Measurements from ENCODE around the gene CST7. TPM values are rescaled to one million over a fixed set of nuclear protein-coding genes. Genes with fewer than 3 reads are reported as not detected.

Gene CST7
- total and polyA plus RNA-seq, 2 donors (not counting 3 experiments of a cell fraction or from before 2014, with no cell fraction given) = not detected

DNA sequence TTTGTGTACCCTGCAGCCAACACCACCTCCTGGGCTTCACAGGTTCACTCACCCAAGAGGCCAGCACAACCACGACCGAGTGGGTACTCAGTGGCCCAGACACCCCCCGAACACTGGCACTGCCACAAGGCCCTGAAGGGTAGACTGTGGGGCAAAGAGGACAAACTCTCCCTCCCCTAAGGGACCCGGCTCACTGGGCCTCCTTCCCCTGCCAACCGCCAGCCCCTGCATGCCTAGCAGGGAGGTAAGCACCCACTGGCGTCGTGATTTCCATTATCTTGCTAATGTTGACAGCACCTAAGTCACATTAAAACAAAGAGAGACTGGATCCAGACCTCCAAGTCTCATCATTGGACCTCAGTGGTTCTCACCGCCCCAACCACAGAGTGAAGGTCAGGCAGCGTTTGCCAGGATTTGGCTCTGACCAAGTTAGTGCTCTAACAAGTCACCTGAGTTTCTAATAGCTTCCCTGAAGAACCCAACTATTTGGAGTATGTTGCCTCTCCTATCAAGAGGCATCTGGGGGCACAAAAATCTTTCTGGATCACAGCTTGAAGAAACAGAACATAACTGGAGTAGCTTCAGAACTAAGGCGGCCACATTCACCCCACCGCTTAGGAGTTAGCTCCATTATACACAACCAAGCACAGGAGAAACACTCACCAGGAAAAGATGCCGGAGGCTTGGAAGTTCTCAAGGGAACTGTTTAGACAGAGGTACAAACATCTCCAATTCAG is 57.5 kb downstream of the CST7 start:
- dilution Hi-C loops (cut with MboI; ENCODE audit: extremely low pct_ligation_motif_present, low sequenced_read_pairs) = no loop called here
- ChIA-PET POLR2A (no interaction called here), CTCF (no interaction called here)
- H3K4me1 ChIP-seq (ENCODE audit: control insufficient read depth, extremely low read depth, insufficient read depth, low read length) = no peaks in the 10 kb centered on the region
- H3K27me3 ChIP-seq (ENCODE audit: control insufficient read depth in 2 of 2, insufficient read depth in 2 of 2, low read length in 2 of 2) = peaks cover 0 to 1% of the 10 kb centered on the region in 2 experiments
- no peaks in the 10 kb centered on the region for H4K20me1 ChIP-seq (replicated peaks; ENCODE audit: control insufficient read depth, extremely low read depth, insufficient read depth, low read length)
- H3K27ac ChIP-seq (ENCODE audit: insufficient read depth, low read depth, low read length) = no peak overlapping the region
- no peak for FAIRE-seq
- no peaks in the 10 kb centered on the region for H3K9me1 ChIP-seq (replicated peaks; ENCODE audit: control insufficient read depth, extremely low read depth, insufficient read depth, low read length)
- DNase-seq (ENCODE audit: low read depth, low spot score) = no peak
- no peak overlapping the region for H3K4me2 ChIP-seq (ENCODE audit: insufficient read depth, low read length)
- no peaks in the 10 kb centered on the region for H3K79me2 ChIP-seq (ENCODE audit: control insufficient read depth, insufficient read depth, low read length)
- no peak overlapping the region for H3K9ac ChIP-seq (replicated peaks; ENCODE audit: extremely low read depth, insufficient read depth, low read length)
- no peaks in the 10 kb centered on the region for H3K36me3 ChIP-seq (ENCODE audit: control insufficient read depth in 2 of 2, extremely low read depth in 1 of 2, insufficient read depth in 2 of 2, low read length in 2 of 2)
- no peak overlapping the region for H3K4me3 ChIP-seq (replicated peaks in 1 of 3; ENCODE audit: insufficient read depth in 1 of 3, low read depth in 1 of 3, low read length in 3 of 3)
- no peak overlapping the region for H2AFZ ChIP-seq (ENCODE audit: low read depth, low read length)
- no peaks in the 10 kb centered on the region for H3K9me3 ChIP-seq (replicated peaks; ENCODE audit: control insufficient read depth, insufficient read depth, low read length)
- TF ChIP-seq, protein P1, sequence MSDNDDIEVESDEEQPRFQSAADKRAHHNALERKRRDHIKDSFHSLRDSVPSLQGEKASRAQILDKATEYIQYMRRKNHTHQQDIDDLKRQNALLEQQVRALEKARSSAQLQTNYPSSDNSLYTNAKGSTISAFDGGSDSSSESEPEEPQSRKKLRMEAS (IDR thresholded peaks at IDR 0.05; ENCODE audit: insufficient read depth, insufficient read length) = no peak
- TF ChIP-seq JUN (IDR thresholded peaks at IDR 0.05; ENCODE audit: borderline replicate concordance, insufficient read depth, insufficient read length, low read depth) (no peak), EZH2 (IDR thresholded peaks at IDR 0.05; ENCODE audit: borderline replicate concordance, low read depth, low read length, severe bottlenecking) (no peak), GATA2 (IDR thresholded peaks at IDR 0.05; ENCODE audit: insufficient read depth, insufficient read length, low read depth, low read length) (no peak), POLR2A (IDR thresholded peaks at IDR 0.05; ENCODE audit: low read depth, low read length) (no peak)
- BruUV-seq (replicated peaks) = no TSS peak
- intact Hi-C loops (cut with micrococcal nuclease) = no loop called here

DNA sequence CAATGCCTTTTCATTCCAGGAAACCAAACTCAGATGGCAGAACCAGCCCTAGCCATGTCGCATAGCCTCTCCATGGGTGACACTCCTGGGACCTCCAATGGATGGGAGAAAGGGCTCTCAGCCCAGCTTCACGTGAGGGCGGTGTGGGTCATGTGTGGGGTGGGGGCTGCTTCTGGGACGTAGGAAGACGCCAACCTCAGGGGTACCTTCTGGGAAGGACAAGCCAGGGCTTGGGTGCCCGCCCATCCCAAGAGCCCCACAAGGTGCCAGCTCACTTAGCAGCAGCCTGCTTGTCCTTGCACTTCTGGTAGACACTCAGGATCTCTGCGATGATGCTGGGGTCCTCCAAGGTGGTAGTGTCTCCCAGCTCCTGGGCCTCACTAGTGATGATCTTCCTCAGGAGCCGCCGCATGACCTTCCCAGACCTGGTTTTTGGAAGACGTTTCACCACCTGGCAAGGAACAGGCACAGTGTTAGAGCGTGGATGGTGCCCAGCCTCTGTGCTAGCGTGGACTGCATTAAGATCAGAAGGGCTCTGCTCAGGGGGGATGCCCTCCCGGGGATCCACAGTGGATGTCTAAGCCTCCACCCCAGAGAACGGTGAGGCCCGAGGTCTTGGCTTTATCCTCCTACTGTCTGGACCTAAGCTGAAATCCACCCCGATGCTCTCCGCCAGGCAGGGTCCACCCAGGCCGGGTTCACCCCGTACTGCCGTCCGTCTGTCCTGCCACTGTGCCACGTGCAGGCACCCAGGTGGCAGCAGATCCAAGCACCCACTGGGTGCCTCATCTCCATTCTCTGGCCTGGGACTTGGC is 58.6 kb downstream of the CST7 start:
- TF ChIP-seq JUN (IDR thresholded peaks at IDR 0.05; ENCODE audit: borderline replicate concordance, insufficient read depth, insufficient read length, low read depth) = no peak
- TF ChIP-seq FOS (IDR thresholded peaks at IDR 0.05; ENCODE audit: borderline replicate concordance, insufficient read depth, low read length) = no peak
- TF ChIP-seq MYC (IDR thresholded peaks at IDR 0.05; ENCODE audit: low read depth, low read length) = no peak
- no peak for TF ChIP-seq POLR2AphosphoS5 (IDR thresholded peaks at IDR 0.05; ENCODE audit: insufficient read depth, low read depth, low read length)
- TF ChIP-seq, protein P2, sequence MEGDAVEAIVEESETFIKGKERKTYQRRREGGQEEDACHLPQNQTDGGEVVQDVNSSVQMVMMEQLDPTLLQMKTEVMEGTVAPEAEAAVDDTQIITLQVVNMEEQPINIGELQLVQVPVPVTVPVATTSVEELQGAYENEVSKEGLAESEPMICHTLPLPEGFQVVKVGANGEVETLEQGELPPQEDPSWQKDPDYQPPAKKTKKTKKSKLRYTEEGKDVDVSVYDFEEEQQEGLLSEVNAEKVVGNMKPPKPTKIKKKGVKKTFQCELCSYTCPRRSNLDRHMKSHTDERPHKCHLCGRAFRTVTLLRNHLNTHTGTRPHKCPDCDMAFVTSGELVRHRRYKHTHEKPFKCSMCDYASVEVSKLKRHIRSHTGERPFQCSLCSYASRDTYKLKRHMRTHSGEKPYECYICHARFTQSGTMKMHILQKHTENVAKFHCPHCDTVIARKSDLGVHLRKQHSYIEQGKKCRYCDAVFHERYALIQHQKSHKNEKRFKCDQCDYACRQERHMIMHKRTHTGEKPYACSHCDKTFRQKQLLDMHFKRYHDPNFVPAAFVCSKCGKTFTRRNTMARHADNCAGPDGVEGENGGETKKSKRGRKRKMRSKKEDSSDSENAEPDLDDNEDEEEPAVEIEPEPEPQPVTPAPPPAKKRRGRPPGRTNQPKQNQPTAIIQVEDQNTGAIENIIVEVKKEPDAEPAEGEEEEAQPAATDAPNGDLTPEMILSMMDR (IDR thresholded peaks at IDR 0.05; ENCODE audit: extremely low read depth in 1 of 2, insufficient read depth in 1 of 2, low read depth in 1 of 2, low read length in 2 of 2) = no peak
- no peak for TF ChIP-seq POLR2A (IDR thresholded peaks at IDR 0.05; ENCODE audit: low read depth, low read length)
- no peak for TF ChIP-seq EZH2 (IDR thresholded peaks at IDR 0.05; ENCODE audit: borderline replicate concordance, low read depth, low read length, severe bottlenecking)
- TF ChIP-seq GATA2 (IDR thresholded peaks at IDR 0.05; ENCODE audit: insufficient read depth, insufficient read length, low read depth, low read length) = no peak
- TF ChIP-seq, protein P1 (IDR thresholded peaks at IDR 0.05; ENCODE audit: insufficient read depth, insufficient read length) = no peak
- H3K9me3 ChIP-seq (replicated peaks; ENCODE audit: control insufficient read depth, insufficient read depth, low read length) = no peaks in the 10 kb centered on the region
- no peak overlapping the region for H2AFZ ChIP-seq (ENCODE audit: low read depth, low read length)
- ChIA-PET POLR2A (no interaction called here), CTCF (no interaction called here)
- intact Hi-C loops (cut with micrococcal nuclease) = no loop called here
- BruUV-seq (replicated peaks) = no TSS peak
- no peaks in the 10 kb centered on the region for H3K27me3 ChIP-seq (ENCODE audit: control insufficient read depth in 2 of 2, insufficient read depth in 2 of 2, low read length in 2 of 2)
- no peak overlapping the region for H3K9ac ChIP-seq (replicated peaks; ENCODE audit: extremely low read depth, insufficient read depth, low read length)
- H3K4me1 ChIP-seq (ENCODE audit: control insufficient read depth, extremely low read depth, insufficient read depth, low read length) = no peaks in the 10 kb centered on the region
- no peaks in the 10 kb centered on the region for H3K36me3 ChIP-seq (ENCODE audit: control insufficient read depth in 2 of 2, extremely low read depth in 1 of 2, insufficient read depth in 2 of 2, low read length in 2 of 2)
- H3K9me1 ChIP-seq (replicated peaks; ENCODE audit: control insufficient read depth, extremely low read depth, insufficient read depth, low read length) = no peaks in the 10 kb centered on the region
- no peaks in the 10 kb centered on the region for H3K79me2 ChIP-seq (ENCODE audit: control insufficient read depth, insufficient read depth, low read length)
- dilution Hi-C loops (cut with MboI; ENCODE audit: extremely low pct_ligation_motif_present, low sequenced_read_pairs) = no loop called here
- FAIRE-seq (no peak), DNase-seq (ENCODE audit: low read depth, low spot score) (no peak)
- H3K4me3 ChIP-seq (replicated peaks in 1 of 3; ENCODE audit: insufficient read depth in 1 of 3, low read depth in 1 of 3, low read length in 3 of 3) = no peak overlapping the region
- no peaks in the 10 kb centered on the region for H4K20me1 ChIP-seq (replicated peaks; ENCODE audit: control insufficient read depth, extremely low read depth, insufficient read depth, low read length)
- H3K27ac ChIP-seq (ENCODE audit: insufficient read depth, low read depth, low read length) = no peak overlapping the region
- no peak overlapping the region for H3K4me2 ChIP-seq (ENCODE audit: insufficient read depth, low read length)

Measured in endothelial cell of umbilical vein (primary cell).